C4-2B (cell line): ENCODE measurements around the gene UGT2B17.

Experiments
- H3K27ac ChIP-seq: fragments of 450-650 bp; 2 replicates; pipeline ENCODE4 v1.5.1; 2017
- CTCF ChIP-seq: fragments of 450-650 bp; conservative IDR thresholded peaks from 2 replicates; pipeline ENCODE4 v1.5.1; 2017; ENCODE audit warnings: mild to moderate bottlenecking
- ZFX ChIP-seq: fragments of 450-650 bp; IDR thresholded peaks from 2 replicates; pipeline ENCODE4 v1.6.1; 2017

UGT2B17 gene

DNA sequence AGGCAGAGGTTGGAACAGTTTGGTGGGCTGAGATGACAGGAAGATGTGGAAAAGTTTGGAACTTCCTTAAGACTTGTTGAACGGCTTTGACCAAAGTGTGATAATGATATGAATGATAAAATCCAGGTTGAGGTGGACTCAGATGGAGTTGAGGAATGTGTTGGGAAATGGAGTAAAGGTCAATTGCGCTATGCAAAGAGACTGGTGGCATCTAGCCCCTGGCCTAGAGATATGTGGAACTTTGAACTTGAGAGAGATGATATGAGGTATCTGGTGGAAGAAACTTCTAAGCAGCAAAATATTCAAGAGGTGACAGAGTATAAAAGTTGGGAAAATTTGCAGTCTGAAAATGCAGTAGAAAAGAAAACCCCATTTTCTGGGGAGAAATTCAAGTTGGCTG, 21.4 kb upstream of the UGT2B17 start:
- TF ChIP-seq CTCF (no peak), ZFX (no peak)
- no peak overlapping the region for H3K27ac ChIP-seq

GRCh38 chr4:68594678-68595077, 18.6 kb upstream of the UGT2B17 start:
- H3K27ac ChIP-seq: no peak overlapping the region
- TF ChIP-seq CTCF (no peak), ZFX (no peak)

DNA sequence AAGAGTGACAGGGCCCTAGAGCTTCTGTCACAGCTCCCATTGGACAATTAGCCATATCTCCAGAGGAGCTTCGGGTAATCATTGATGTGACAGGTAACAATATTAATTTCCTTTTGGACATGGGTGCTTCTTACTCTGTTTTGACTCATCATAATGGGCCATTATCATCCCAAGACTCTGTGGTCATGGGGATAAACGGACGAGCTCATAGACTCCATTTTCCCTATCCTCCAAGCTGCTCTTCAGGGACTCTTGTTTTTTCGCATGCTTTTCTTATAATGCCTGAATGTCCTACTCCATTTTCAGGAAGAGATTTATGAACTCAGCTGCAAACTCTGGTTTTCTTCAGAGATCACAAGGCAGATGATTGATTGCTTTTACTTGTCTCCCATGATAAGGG, 17.0 kb upstream of the UGT2B17 start:
- no peak overlapping the region for H3K27ac ChIP-seq
- no peak for TF ChIP-seq CTCF
- no peak for TF ChIP-seq ZFX

GRCh38 chr4:68592673-68593072, 16.6 kb upstream of the UGT2B17 start:
- no peak overlapping the region for H3K27ac ChIP-seq
- no peak for TF ChIP-seq ZFX
- no peak for TF ChIP-seq CTCF

DNA sequence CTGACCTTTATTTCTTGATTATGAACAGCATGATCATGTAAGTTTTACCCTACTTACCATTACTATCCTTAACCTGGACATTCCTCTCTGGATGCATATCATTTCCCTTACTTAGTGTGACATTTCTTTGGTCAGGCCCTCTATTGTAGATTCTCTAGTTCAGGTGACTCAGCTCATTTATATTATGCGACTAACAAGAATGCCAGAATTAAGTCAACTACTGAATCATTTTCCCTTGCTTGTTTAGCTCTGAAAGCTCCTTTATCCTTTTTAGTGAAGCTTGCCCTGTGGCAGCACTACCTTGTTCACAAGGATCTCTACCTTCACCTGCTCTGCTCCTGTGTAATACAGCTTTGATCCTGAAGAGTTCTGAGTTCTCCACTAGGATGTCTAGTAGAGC, 15.1 kb upstream of the UGT2B17 start:
- no peak for TF ChIP-seq ZFX
- no peak overlapping the region for H3K27ac ChIP-seq

GRCh38 chr4:68589790-68590189, 13.7 kb upstream of the UGT2B17 start:
- TF ChIP-seq CTCF: no peak
- no peak for TF ChIP-seq ZFX
- no peak overlapping the region for H3K27ac ChIP-seq

GRCh38 chr4:68582339-68582717, 6.2 kb upstream of the UGT2B17 start:
- no peak overlapping the region for H3K27ac ChIP-seq
- no peak for TF ChIP-seq ZFX
- TF ChIP-seq CTCF: no peak

DNA sequence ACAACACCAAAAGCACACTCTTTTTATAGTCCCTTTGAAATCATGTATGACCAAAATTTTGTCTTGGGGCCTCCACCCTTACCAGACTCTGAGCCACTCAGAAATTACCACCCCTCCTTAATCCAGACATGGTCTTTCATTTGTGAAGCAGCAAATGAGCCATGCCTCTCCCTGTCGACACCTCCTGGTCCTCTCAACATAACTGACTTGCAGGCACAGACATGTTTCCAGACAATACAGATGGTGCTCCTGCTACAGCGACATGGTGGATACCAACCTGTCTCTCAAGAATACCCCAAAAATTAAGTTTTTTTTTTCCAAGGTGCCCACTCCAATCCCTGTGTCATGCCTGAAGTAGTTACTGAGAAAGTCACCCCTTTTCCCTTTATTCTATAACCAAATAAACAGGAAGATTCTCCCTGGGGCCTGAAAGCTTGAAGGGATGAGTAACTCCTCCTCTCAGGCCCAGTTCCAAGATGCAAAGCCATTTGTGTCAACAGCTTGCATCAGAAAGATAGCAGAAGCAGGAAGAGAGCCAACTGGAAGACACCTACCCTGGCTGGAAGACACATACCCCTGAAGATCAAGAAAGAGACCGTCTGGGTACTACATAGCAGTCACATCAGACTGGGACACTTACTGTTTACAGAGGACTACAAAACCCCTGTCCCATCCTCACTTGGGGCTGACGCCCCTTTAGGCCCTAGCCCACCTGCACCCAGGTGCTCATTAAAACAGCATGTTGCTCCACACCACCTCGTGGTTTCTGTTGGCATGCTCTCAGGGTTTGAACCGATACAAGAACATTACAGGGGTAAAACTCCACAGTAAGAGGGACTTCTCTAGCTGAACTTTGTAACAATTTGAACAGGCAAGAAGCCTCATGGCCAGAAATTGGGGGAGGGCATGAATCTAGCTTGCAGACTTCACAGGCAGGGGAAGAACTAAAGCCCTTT, 5.5 kb upstream of the UGT2B17 start:
- no peak overlapping the region for H3K27ac ChIP-seq
- no peak for TF ChIP-seq ZFX
- no peak for TF ChIP-seq CTCF
